ENCODE data around the gene MRPL54.

MRPL54 gene
- long read RNA-seq, transcript MRPL54-201 (3 exons, 626 nt) = major isoform, 6 of 6 reads
- long read RNA-seq, partial matches to known transcripts = 0 of 6 reads
- long read RNA-seq, other reads (novel, unspliced or antisense) = 0 of 6 reads

GRCh38 chr19:3762501-3763459 is at the start of gene MRPL54:
MRPL54 (plus strand) TSS chr19:3762682; CDS start chr19:3762701, 19 bp downstream.
- Histone ChIP-seq H3K4me3 (replicated peaks; ENCODE audit: insufficient read depth, low read length) (peak within 1 kb of the TSS; percentile 71), H3K27me3 (ENCODE audit: insufficient read depth, poor library complexity, severe bottlenecking) (no peaks in the 10 kb centered on the region), H3K27ac (replicated peaks) (peak within 1 kb of the TSS; percentile 97)
- TF ChIP-seq CTCF (IDR thresholded peaks at IDR 0.05; ENCODE audit: insufficient read depth, low read length) = no peak
- peak; percentile 82 for TF ChIP-seq GABPA (IDR thresholded peaks at IDR 0.05; ENCODE audit: low read depth)
- peak; percentile 73 for TF ChIP-seq REST (IDR thresholded peaks at IDR 0.05; ENCODE audit: insufficient replicate concordance, low read depth)
- TF ChIP-seq SPI1 (IDR thresholded peaks at IDR 0.05; ENCODE audit: borderline replicate concordance, low read depth) = no peak; the same call in 1 of the 2 replicates
- TF ChIP-seq POLR2AphosphoS5 (IDR thresholded peaks at IDR 0.05; ENCODE audit: low read depth) = peak; percentile 95
- peak; percentile 99 for DNase-seq (ENCODE audit: low read depth in 1 of 2, low spot score in 1 of 2)

- H3K27ac ChIP-seq (replicated peaks) = no peak overlapping the region
- DNase-seq (ENCODE audit: low read depth in 1 of 2, low spot score in 1 of 2) = no peak
- TF ChIP-seq SPI1 (IDR thresholded peaks at IDR 0.05; ENCODE audit: borderline replicate concordance, low read depth) (no peak), CTCF (IDR thresholded peaks at IDR 0.05; ENCODE audit: insufficient read depth, low read length) (no peak), GABPA (IDR thresholded peaks at IDR 0.05; ENCODE audit: low read depth) (no peak), REST (IDR thresholded peaks at IDR 0.05; ENCODE audit: insufficient replicate concordance, low read depth) (no peak), POLR2AphosphoS5 (IDR thresholded peaks at IDR 0.05; ENCODE audit: low read depth) (no peak)
- no peak overlapping the region for H3K4me3 ChIP-seq (replicated peaks; ENCODE audit: insufficient read depth, low read length)
- H3K27me3 ChIP-seq (ENCODE audit: insufficient read depth, poor library complexity, severe bottlenecking) = peaks cover 26% of the 10 kb centered on the region
Measured at GRCh38 chr19:3716147-3716668, 46.3 kb upstream of the MRPL54 start.

GRCh38 chr19:3719868-3720267 is 42.6 kb upstream of the MRPL54 start:
- H3K27ac ChIP-seq (replicated peaks) = no peak overlapping the region
- H3K4me3 ChIP-seq (replicated peaks; ENCODE audit: insufficient read depth, low read length) = no peak overlapping the region
- H3K27me3 ChIP-seq (ENCODE audit: insufficient read depth, poor library complexity, severe bottlenecking) = peaks cover 35% of the 10 kb centered on the region
- DNase-seq (ENCODE audit: low read depth in 1 of 2, low spot score in 1 of 2) = no peak
- TF ChIP-seq GABPA (IDR thresholded peaks at IDR 0.05; ENCODE audit: low read depth) (no peak), SPI1 (IDR thresholded peaks at IDR 0.05; ENCODE audit: borderline replicate concordance, low read depth) (no peak), REST (IDR thresholded peaks at IDR 0.05; ENCODE audit: insufficient replicate concordance, low read depth) (no peak)

All from HL-60 (cell line).